H1 (cell line): ENCODE results near the gene MPPED1. TPM values are rescaled to one million over a fixed set of nuclear protein-coding genes. Genes with fewer than 3 reads are reported as not detected.

ENCODE experiments used
- CTCF ChIA-PET: fragments of 300-600 bp; sonication (Branson Sonifier 250); formaldehyde crosslinking; loops from one replicate; lab custom pipeline; 2021; ENCODE audit not compliant: partially characterized antibody; lab: Charles Lee
- POLR2A ChIA-PET: fragments of 300-600 bp; sonication (Branson Sonifier 250); formaldehyde crosslinking; loops from one replicate; lab custom pipeline; 2021; ENCODE audit warnings: inconsistent platforms; ENCODE audit not compliant: partially characterized antibody; lab: Charles Lee
- DNase-seq, 2 experiments: peaks; one replicate each; pipeline versions ENCODE4 v3.0.0 to v3.0.0-alpha.2; 2010 to 2022; ENCODE audit warnings: low spot score in 2 of 2, low read depth in 1 of 2, mixed read lengths in 1 of 2
- FAIRE-seq: peaks from 2 replicates; lab custom pipeline; 2011; peaks lifted over from hg19 to GRCh38; lab: Jason Lieb, UNC
- H2AFZ ChIP-seq: 2 replicates; pipeline ENCODE4 v1.8.1; 2012; ENCODE audit warnings: low read length, inconsistent platforms
- H2AK5ac ChIP-seq: 2 replicates; pipeline ENCODE4 v1.6.1; 2013; ENCODE audit warnings: low read depth, low read length
- H2BK120ac ChIP-seq: replicated peaks from 2 replicates; pipeline ENCODE3; 2013; ENCODE audit warnings: low read depth, low read length, inconsistent platforms
- H2BK12ac ChIP-seq: 2 replicates; pipeline ENCODE4 v1.6.1; 2013; ENCODE audit warnings: low read depth, low read length
- H2BK15ac ChIP-seq: 2 replicates; pipeline ENCODE4 v1.6.1; 2013; ENCODE audit warnings: low read length
- H2BK20ac ChIP-seq: 2 replicates; pipeline ENCODE4 v1.6.1; 2013; ENCODE audit warnings: low read length
- H2BK5ac ChIP-seq: 2 replicates; pipeline ENCODE4 v1.6.1; 2013; ENCODE audit warnings: low read depth, low read length
- H3K14ac ChIP-seq: 2 replicates; pipeline ENCODE4 v1.6.1; 2013; ENCODE audit warnings: inconsistent platforms; ENCODE audit not compliant: insufficient read length
- H3K18ac ChIP-seq: 2 replicates; pipeline ENCODE4 v1.6.1; 2013; ENCODE audit warnings: low read length; ENCODE audit errors: extremely low read depth
- H3K23ac ChIP-seq: 2 replicates; pipeline ENCODE4 v1.6.1; 2013; ENCODE audit warnings: inconsistent platforms; ENCODE audit not compliant: insufficient read length
- H3K23me2 ChIP-seq: 2 replicates; pipeline ENCODE4 v1.6.1; 2013; ENCODE audit warnings: low read depth, low read length
- H3K27ac ChIP-seq: 2 replicates; pipeline ENCODE4 v1.6.1; 2011; ENCODE audit warnings: low read depth, low read length, inconsistent platforms
- H3K27me3 ChIP-seq, 4 experiments: replicated peaks in 1 of 4; 1 replicate in 1 of 4; 2 replicates in 3 of 4; pipeline versions ENCODE4 v1.6.1 to v1.8.1; 2011 to 2013; ENCODE audit warnings: low read length in 3 of 4, mild to moderate bottlenecking in 3 of 4, inconsistent platforms in 2 of 4, mixed read lengths in 2 of 4, moderate library complexity in 1 of 4; ENCODE audit not compliant: control insufficient read depth in 3 of 4, insufficient read depth in 3 of 4; ENCODE audit errors: extremely low read depth in 1 of 4
- H3K36me3 ChIP-seq, 4 experiments: 2 replicates each; pipeline versions ENCODE4 v1.6.1 to v1.8.1; 2011 to 2013; ENCODE audit warnings: mild to moderate bottlenecking in 4 of 4, low read length in 3 of 4, moderate library complexity in 2 of 4, control low read depth in 1 of 4, inconsistent platforms in 1 of 4; ENCODE audit not compliant: insufficient read depth in 4 of 4, control insufficient read depth in 2 of 4
- H3K4ac ChIP-seq: replicated peaks from 2 replicates; pipeline ENCODE3; 2013; ENCODE audit warnings: low read length, low read depth, mixed read lengths, inconsistent platforms; ENCODE audit not compliant: insufficient read length
- H3K4me1 ChIP-seq, 4 experiments: replicated peaks in 1 of 4; 1 replicate in 1 of 4; 2 replicates in 3 of 4; pipeline versions ENCODE4 v1.6.1 to v1.8.1; 2011 to 2013; ENCODE audit warnings: low read length in 3 of 4, inconsistent platforms in 2 of 4, mixed read lengths in 1 of 4; ENCODE audit not compliant: insufficient read depth in 4 of 4, control insufficient read depth in 3 of 4
- H3K4me2 ChIP-seq, 2 experiments: 2 replicates each; pipeline versions ENCODE4 v1.6.1 to v1.8.1; 2011 to 2013; ENCODE audit warnings: low read depth in 2 of 2, low read length in 2 of 2, control low read depth in 1 of 2, inconsistent platforms in 1 of 2, mild to moderate bottlenecking in 1 of 2; ENCODE audit not compliant: insufficient read depth in 1 of 2
- H3K4me3 ChIP-seq, 4 experiments: fragments of 200-600, 300-600 bp in 1 of 4; sonication (generic), shearing (Covaris generic), sonication (Bioruptor Twin) in 1 of 4; 2 replicates each; pipeline versions ENCODE4 v1.5.1 to v1.8.1; 2011 to 2016; ENCODE audit warnings: low read length in 4 of 4, low read depth in 3 of 4, control low read depth in 2 of 4, inconsistent platforms in 2 of 4, mild to moderate bottlenecking in 2 of 4, mixed read lengths in 1 of 4, moderate library complexity in 1 of 4; ENCODE audit not compliant: insufficient read depth in 2 of 4; ENCODE audit errors: extremely low read depth in 1 of 4
- H3K56ac ChIP-seq: replicated peaks from 2 replicates; pipeline ENCODE3; 2013; ENCODE audit warnings: low read depth, mild to moderate bottlenecking, mixed read lengths, low read length, inconsistent platforms; ENCODE audit not compliant: insufficient read length
- H3K79me1 ChIP-seq: 2 replicates; pipeline ENCODE4 v1.6.1; 2013; ENCODE audit warnings: low read depth, low read length, control low read depth
- H3K79me2 ChIP-seq, 2 experiments: 2 replicates each; pipeline versions ENCODE4 v1.6.1 to v1.8.1; 2012 to 2013; ENCODE audit warnings: low read length in 2 of 2, mild to moderate bottlenecking in 2 of 2, inconsistent platforms in 1 of 2; ENCODE audit not compliant: insufficient read depth in 2 of 2, control insufficient read depth in 1 of 2
- H3K9ac ChIP-seq, 4 experiments: replicated peaks in 1 of 4; 1 replicate in 1 of 4; 2 replicates in 3 of 4; pipeline versions ENCODE4 v1.6.1 to v1.8.1; 2011 to 2013; ENCODE audit warnings: low read depth in 3 of 4, low read length in 3 of 4, control low read depth in 2 of 4, mild to moderate bottlenecking in 2 of 4, moderate library complexity in 2 of 4, inconsistent platforms in 1 of 4; ENCODE audit errors: extremely low read depth in 1 of 4
- H3K9me3 ChIP-seq, 2 experiments: 2 replicates each; pipeline versions ENCODE4 v1.6.1 to v1.8.1; 2012 to 2013; ENCODE audit warnings: mild to moderate bottlenecking in 2 of 2, moderate library complexity in 2 of 2, control low read depth in 1 of 2, inconsistent platforms in 1 of 2, low read depth in 1 of 2, low read length in 1 of 2, mixed read lengths in 1 of 2; ENCODE audit not compliant: insufficient read depth in 2 of 2
- H4K20me1 ChIP-seq, 2 experiments: replicated peaks in 1 of 2; 2 replicates each; pipeline versions ENCODE3 to v1.8.1; 2011 to 2013; ENCODE audit warnings: inconsistent platforms in 2 of 2, low read length in 2 of 2, mild to moderate bottlenecking in 1 of 2; ENCODE audit not compliant: insufficient read depth in 2 of 2, control insufficient read depth in 1 of 2
- H4K5ac ChIP-seq: 2 replicates; pipeline ENCODE4 v1.6.1; 2013; ENCODE audit warnings: low read length, low read depth, mixed read lengths, inconsistent platforms; ENCODE audit not compliant: insufficient read length
- H4K8ac ChIP-seq: 2 replicates; pipeline ENCODE4 v1.8.0; 2013; ENCODE audit warnings: mild to moderate bottlenecking, moderate library complexity, low read length, inconsistent platforms; ENCODE audit not compliant: insufficient read depth; ENCODE audit errors: extremely low read depth
- H4K91ac ChIP-seq: replicated peaks from 2 replicates; pipeline ENCODE3; 2013; ENCODE audit warnings: low read length, mixed read lengths, inconsistent platforms; ENCODE audit not compliant: insufficient read length
- CTBP2 ChIP-seq: IDR thresholded peaks from 2 replicates; pipeline ENCODE4 v1.7.0; 2011; ENCODE audit warnings: borderline replicate concordance, mild to moderate bottlenecking, moderate library complexity, mixed read lengths, low read length; ENCODE audit not compliant: insufficient read depth, insufficient read length
- CTCF ChIP-seq, 3 experiments: IDR thresholded peaks; 1 replicate in 2 of 3; 2 replicates in 1 of 3; pipeline versions ENCODE4 v1.5.1 to v1.6.1; 2011; ENCODE audit warnings: low read length in 3 of 3, mild to moderate bottlenecking in 3 of 3, inconsistent platforms in 2 of 3, low read depth in 1 of 3, moderate library complexity in 1 of 3; ENCODE audit not compliant: insufficient read depth in 1 of 3; ENCODE audit errors: control extremely low read depth in 1 of 3
- NANOG ChIP-seq: IDR thresholded peaks from 2 replicates; pipeline ENCODE4 v1.6.1; 2011; ENCODE audit warnings: low read length, low read depth, mild to moderate bottlenecking, inconsistent platforms; ENCODE audit not compliant: insufficient read depth, poor library complexity, severe bottlenecking
- WGBS, 2 experiments: shearing (Covaris generic) in 1 of 2; methylation state at CpG; one replicate each; pipeline versions ENCODE4 v1.1.6 to v1.1.7; 2013 to 2015; ENCODE audit warnings: low lambda C conversion rate in 2 of 2, mixed read lengths in 2 of 2, inconsistent platforms in 1 of 2, low coverage in 1 of 2, missing lambda C conversion rate in 1 of 2; ENCODE audit not compliant: insufficient replicate concordance in 2 of 2, insufficient coverage in 1 of 2, insufficient read length in 1 of 2; ENCODE audit errors: extremely low coverage in 1 of 2, missing lambda C conversion rate in 1 of 2; 5-methylcytosine and 5-hydroxymethylcytosine counted together
- polyA plus RNA-seq, 7 experiments: library from polyadenylated mRNA; depleted of rRNA in 3 of 7; stranded (reverse) in 5 of 7; unstranded in 2 of 7; fragments of >200 nt in 5 of 7; fragments of 200-250 nt in 2 of 7; gene quantifications; 1 replicate in 5 of 7; 2 replicates in 1 of 7; 4 replicates in 1 of 7; pipeline versions ENCODE4 v1.2.1 to v1.2.3, GENCODE V29; 2011 to 2013; ENCODE audit warnings: missing spikeins in 2 of 7, mixed read lengths in 2 of 7
- total RNA-seq: library from RNA; stranded (reverse); fragmentation: NEBNext Ultra II Directional; extraction: Animal tissue kit (Norgen Biotek cat#: 25700); gene quantifications from 2 replicates; pipeline ENCODE4 v1.2.1, GENCODE V29; 2021

MPPED1 gene
- total and polyA plus RNA-seq, 2 of the 8 experiments (the other 6 are each of a cell fraction or from before 2014, with no cell fraction given) = 0.29 to 0.37 TPM

GRCh38 chr22:43442386-43443151 is 30.8 kb downstream of the MPPED1 start:
- Histone ChIP-seq H3K4me3 (no peak overlapping the region), H2BK120ac (no peak overlapping the region), H2AFZ (no peak overlapping the region), H3K36me3 (no peaks in the 10 kb centered on the region), H3K79me1 (no peaks in the 10 kb centered on the region), H3K23ac (no peak overlapping the region), H4K5ac (no peak overlapping the region), H4K8ac (no peak overlapping the region), H3K56ac (no peak overlapping the region), H3K9ac (no peak overlapping the region), H3K4me2 (no peak overlapping the region), H3K23me2 (no peaks in the 10 kb centered on the region), H4K20me1 (no peaks in the 10 kb centered on the region), H3K4ac (no peak overlapping the region), H3K4me1 (no peaks in the 10 kb centered on the region), H2BK5ac (no peak overlapping the region), H3K79me2 (no peaks in the 10 kb centered on the region), H3K27ac (no peak overlapping the region), H3K27me3 (no peaks in the 10 kb centered on the region), H2BK12ac (no peak overlapping the region), H2AK5ac (no peak overlapping the region), H4K91ac (no peak overlapping the region), H3K14ac (no peak overlapping the region), H3K9me3 (no peaks in the 10 kb centered on the region), H2BK15ac (no peak overlapping the region), H2BK20ac (no peak overlapping the region), H3K18ac (no peak overlapping the region; the same call in none of the 2 replicates)
- CTCF ChIA-PET = interaction anchor here (1.0 to 2.0 kb wide), 5 partner anchors 9 to 301 kb away, joined by 3 to 10 read pairs (median 5); no protein-coding TSS in a partner anchor
- FAIRE-seq = no peak
- WGBS, 2 experiments = 91% methylated on average over 16 of the region's 16 CpGs; no CpG with 5 or more reads in 1 of the 2 experiments
- TF ChIP-seq CTBP2 (no peak), CTCF (IDR thresholded peaks at IDR 0.05; ENCODE audit: control extremely low read depth in 1 of 3, insufficient read depth in 1 of 3, low read depth in 1 of 3, low read length in 3 of 3) (no peak), NANOG (no peak)
- DNase-seq = no peak
- POLR2A ChIA-PET = no interaction called here
